ENCODE data around the gene PTPRM. TPM values are rescaled to one million over a fixed set of nuclear protein-coding genes. Genes with fewer than 3 reads are reported as not detected.

Gene PTPRM
- total RNA-seq, 1 donor from 2014 or later, result 65.5 TPM

- no peaks in the 10 kb centered on the region for H3K36me3 ChIP-seq (ENCODE audit: control insufficient read depth, insufficient read depth, low read length)
- H3K27me3 ChIP-seq (ENCODE audit: control insufficient read depth, insufficient read depth, low read length), result no peaks in the 10 kb centered on the region
- peak; percentile 47 for DNase-seq (ENCODE audit: low read depth)
- H3K4me3 ChIP-seq (ENCODE audit: low read depth, low read length), result no peak overlapping the region
- TF ChIP-seq CTCF (IDR thresholded peaks at IDR 0.05; ENCODE audit: insufficient read depth, low read length, poor library complexity, severe bottlenecking), result no peak
Observed at GRCh38 chr18:7878265-7879211, 311.4 kb downstream of the PTPRM start.

GRCh38 chr18:7879717-7880116 is 312.6 kb downstream of the PTPRM start:
- DNase-seq (ENCODE audit: low read depth), result no peak
- Histone ChIP-seq H3K27me3 (ENCODE audit: control insufficient read depth, insufficient read depth, low read length) (no peaks in the 10 kb centered on the region), H3K4me3 (ENCODE audit: low read depth, low read length) (no peak overlapping the region), H3K36me3 (ENCODE audit: control insufficient read depth, insufficient read depth, low read length) (no peaks in the 10 kb centered on the region)
- no peak for TF ChIP-seq CTCF (IDR thresholded peaks at IDR 0.05; ENCODE audit: insufficient read depth, low read length, poor library complexity, severe bottlenecking)

- TF ChIP-seq CTCF (IDR thresholded peaks at IDR 0.05; ENCODE audit: insufficient read depth, low read length, poor library complexity, severe bottlenecking), result no peak
- DNase-seq (ENCODE audit: low read depth), result no peak
Observed at GRCh38 chr18:7885865-7886264, 318.7 kb downstream of the PTPRM start.

GRCh38 chr18:7886436-7886835 is 319.3 kb downstream of the PTPRM start:
- Histone ChIP-seq H3K36me3 (ENCODE audit: control insufficient read depth, insufficient read depth, low read length) (no peaks in the 10 kb centered on the region), H3K4me3 (ENCODE audit: low read depth, low read length) (no peak overlapping the region), H3K27me3 (ENCODE audit: control insufficient read depth, insufficient read depth, low read length) (no peaks in the 10 kb centered on the region)
- no peak for TF ChIP-seq CTCF (IDR thresholded peaks at IDR 0.05; ENCODE audit: insufficient read depth, low read length, poor library complexity, severe bottlenecking)
- no peak for DNase-seq (ENCODE audit: low read depth)

More at GRCh38 chr18:7885865-7886264, 318.7 kb downstream of the PTPRM start:
- Histone ChIP-seq H3K4me3 (ENCODE audit: low read depth, low read length) (no peak overlapping the region), H3K36me3 (ENCODE audit: control insufficient read depth, insufficient read depth, low read length) (no peaks in the 10 kb centered on the region), H3K27me3 (ENCODE audit: control insufficient read depth, insufficient read depth, low read length) (no peaks in the 10 kb centered on the region)

GRCh38 chr18:7889515-7889914 is 322.4 kb downstream of the PTPRM start:
- H3K27me3 ChIP-seq (ENCODE audit: control insufficient read depth, insufficient read depth, low read length), result no peaks in the 10 kb centered on the region
- no peak for DNase-seq (ENCODE audit: low read depth)
- TF ChIP-seq CTCF (IDR thresholded peaks at IDR 0.05; ENCODE audit: insufficient read depth, low read length, poor library complexity, severe bottlenecking), result no peak

More at GRCh38 chr18:7889515-7889914, 322.4 kb downstream of the PTPRM start:
- Histone ChIP-seq H3K4me3 (ENCODE audit: low read depth, low read length) (no peak overlapping the region), H3K36me3 (ENCODE audit: control insufficient read depth, insufficient read depth, low read length) (no peaks in the 10 kb centered on the region)
